ENCODE results near the gene KLF14. TPM values are rescaled to one million over a fixed set of nuclear protein-coding genes. Genes with fewer than 3 reads are reported as not detected.

Gene KLF14
- total RNA-seq, 2 experiments from 2014 or later = not detected

DNA sequence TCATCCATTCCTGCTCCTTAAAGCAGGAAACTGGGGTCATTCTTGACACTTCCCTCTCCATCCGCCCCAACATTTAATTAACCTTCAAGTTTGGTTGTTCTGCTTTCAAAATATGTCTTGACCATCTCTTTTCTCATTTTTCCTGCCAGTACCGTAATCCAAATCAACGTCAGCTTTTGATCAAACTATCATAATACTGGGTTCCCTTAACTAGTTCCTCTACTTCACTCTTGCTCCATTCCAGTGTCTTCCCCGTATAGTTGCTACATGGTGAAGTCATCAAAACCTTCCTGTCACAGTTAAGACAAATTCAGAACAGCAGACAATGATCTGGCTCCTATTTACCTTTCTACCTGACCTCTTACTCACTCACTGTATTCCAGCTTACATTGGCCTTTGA, 6.6 kb upstream of the KLF14 start:
- Mint-ChIP-seq H3K36me3 (ENCODE audit: low read depth) (no peaks in the 10 kb centered on the region), H3K4me1 (no peaks in the 10 kb centered on the region), H3K27me3 (peaks cover 35% of the 10 kb centered on the region), H3K4me3 (no peak overlapping the region), H3K27ac (no peak overlapping the region), H3K9me3 (no peaks in the 10 kb centered on the region)
- CTCF ChIA-PET = no interaction called here
- DNase-seq = no peak
- POLR2A ChIA-PET = no interaction called here

DNA sequence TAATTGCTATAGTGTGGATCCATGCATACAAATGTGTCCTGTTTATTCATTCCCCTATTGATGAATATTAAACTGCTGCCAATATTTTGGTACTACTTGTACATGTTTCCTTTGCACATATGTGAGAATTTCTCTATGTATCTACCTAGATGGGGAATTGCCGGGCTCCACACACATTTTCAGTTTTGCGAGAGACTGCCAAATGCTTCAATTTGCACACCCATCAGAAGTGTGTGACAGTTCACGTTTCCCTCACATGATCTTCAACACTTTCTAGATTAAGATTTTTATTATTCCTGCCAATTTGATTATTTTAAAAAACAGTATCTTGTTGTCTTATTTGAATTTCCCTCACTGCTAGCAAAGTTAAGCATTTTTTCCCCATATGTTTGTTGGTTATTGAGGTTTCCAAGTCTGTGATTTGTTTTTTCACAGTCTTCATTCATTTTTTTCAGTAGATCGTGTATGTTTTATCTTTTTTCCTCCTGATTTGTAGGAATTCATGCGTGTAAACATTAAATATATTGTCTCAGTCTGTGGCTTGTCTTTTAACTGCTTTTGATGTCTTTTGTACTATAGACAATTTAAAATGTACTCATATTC, 2.4 kb upstream of the KLF14 start:
- H3K4me3 Mint-ChIP-seq = no peak overlapping the region
- CTCF ChIA-PET = no interaction called here

DNA sequence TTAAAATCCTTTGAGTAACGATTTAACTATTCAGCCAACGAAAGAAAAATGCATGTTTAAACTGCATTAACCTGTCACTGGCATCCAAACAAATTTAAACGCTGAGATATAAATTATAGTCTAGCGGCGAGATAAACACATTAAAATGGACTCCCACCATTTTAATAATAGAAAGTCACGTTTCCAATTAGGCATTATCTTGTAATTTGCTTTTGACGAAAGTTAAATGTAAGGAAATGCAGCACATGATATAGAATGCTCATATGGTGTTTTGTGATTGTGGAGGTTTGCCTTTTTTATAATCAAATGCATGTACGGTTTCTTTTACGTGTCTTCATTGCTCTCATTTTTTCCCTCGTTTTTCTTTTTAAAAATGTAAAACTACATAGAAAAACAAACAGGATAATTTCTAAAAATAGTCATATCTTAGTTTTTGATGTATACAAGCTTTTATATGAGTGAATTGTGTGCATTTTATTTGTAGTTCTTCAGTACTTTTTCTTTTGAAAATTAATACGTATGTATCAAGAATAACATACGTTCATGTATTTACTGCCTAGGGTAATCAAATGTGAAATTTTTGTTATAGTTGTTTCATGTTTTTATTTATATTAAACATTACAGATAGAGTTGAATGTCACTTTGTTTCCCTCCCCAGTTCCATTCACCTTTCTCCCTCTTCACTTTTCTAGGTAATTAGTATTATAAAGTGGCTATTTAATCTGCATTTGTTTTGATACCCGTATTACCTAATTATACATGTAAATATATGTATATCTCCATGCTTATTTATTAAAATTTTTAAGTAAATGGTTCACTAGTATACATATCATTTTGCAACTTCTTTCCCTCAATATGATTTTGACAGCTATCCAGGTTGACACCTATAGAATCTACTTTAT, 1.1 kb upstream of the KLF14 start:
- Mint-ChIP-seq H3K9me3 (peaks cover 2% of the 10 kb centered on the region), H3K27ac (no peak overlapping the region), H3K4me3 (peak overlapping the region; percentile 71), H3K27me3 (peaks cover 57% of the 10 kb centered on the region), H3K4me1 (peaks cover 12% of the 10 kb centered on the region), H3K36me3 (ENCODE audit: low read depth) (peaks cover 4% of the 10 kb centered on the region)
- ChIA-PET POLR2A (no interaction called here), CTCF (no interaction called here)
- no peak for DNase-seq

More for the DNA sequence above, 2.4 kb upstream of the KLF14 start:
- Mint-ChIP-seq H3K36me3 (ENCODE audit: low read depth) (peaks cover 4% of the 10 kb centered on the region), H3K4me1 (peaks cover 12% of the 10 kb centered on the region), H3K9me3 (peaks cover 2% of the 10 kb centered on the region), H3K27me3 (peaks cover 44% of the 10 kb centered on the region), H3K27ac (no peak overlapping the region)
- POLR2A ChIA-PET = no interaction called here
- DNase-seq = no peak

DNA sequence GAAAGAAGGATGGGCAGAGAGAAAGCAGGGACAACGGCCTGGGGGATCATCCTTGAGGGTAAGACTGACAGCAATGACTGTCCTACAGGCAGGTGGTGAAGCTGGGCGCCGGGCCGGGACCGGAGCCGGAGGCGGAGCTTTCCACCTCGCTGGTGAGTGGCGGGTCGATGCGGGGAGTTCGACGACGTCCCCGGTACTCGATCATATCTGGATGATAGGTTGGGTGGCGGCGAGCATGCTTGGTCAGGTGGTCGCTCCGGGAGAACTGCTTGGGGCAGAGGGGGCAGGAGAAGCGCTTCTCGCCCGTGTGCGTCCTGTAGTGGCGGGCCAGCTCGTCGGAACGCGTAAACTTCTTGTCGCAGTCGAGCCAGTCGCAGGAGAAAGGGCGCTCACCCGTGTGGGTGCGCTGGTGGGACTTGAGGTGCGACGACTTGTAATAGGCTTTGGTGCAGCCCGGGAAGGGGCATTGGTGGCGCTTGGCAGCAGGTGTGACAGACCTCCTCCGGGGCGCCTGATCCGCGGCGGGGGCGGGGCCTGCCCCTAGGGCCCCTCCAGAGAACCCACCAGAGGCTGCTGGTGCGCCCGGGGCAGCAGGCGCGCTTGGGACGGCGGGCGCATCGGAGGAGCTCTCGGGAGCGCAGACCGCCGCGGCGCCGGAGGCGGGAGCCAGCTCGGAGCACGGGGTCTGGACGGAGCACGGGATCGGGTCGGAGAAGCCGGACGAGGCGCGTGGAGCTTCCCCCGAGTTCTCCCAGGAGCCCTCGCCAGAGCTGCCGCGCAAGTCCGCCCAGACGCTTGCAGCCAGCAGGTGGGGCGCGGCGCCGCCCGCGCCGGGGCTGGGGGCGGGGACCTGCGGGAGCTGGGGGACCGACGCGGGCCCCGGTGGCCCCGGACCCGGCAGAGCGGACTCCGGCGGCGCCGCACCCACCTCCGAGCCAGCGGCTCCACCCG, 752 bp downstream of the KLF14 start:
- Mint-ChIP-seq H3K4me1 (peaks cover 12% of the 10 kb centered on the region), H3K36me3 (ENCODE audit: low read depth) (peaks cover 4% of the 10 kb centered on the region), H3K27ac (no peak overlapping the region), H3K9me3 (peaks cover 2% of the 10 kb centered on the region), H3K4me3 (peak overlapping the region; percentile 56), H3K27me3 (peaks cover 70% of the 10 kb centered on the region)
- ChIA-PET POLR2A (no interaction called here), CTCF (interaction anchor here (0.6 kb wide), 1 partner anchor 110 kb away, joined by 3 read pairs; no protein-coding TSS in a partner anchor)
- DNase-seq = no peak

DNA sequence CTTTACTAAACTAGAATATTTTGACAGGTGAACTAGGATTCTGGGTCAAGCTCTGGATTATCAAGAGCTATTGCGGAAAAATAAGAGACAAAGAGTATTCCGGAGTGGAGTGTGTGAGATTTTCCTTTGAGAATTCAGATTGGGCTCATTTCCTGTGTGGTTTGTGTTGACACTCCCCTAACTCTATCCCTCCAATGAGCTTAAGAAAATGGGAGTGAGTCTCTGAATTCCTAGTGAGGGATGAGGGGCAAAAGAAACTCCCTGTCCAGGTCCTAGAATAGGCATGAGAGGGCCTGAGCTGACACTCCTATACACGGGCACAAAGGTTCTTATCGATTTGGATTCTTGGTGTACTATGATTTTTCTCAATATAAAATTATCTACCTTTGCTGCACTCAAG, 10.2 kb downstream of the KLF14 start:
- H3K27me3 Mint-ChIP-seq = peaks cover 37% of the 10 kb centered on the region
- H3K36me3 Mint-ChIP-seq (ENCODE audit: low read depth) = no peaks in the 10 kb centered on the region

DNA sequence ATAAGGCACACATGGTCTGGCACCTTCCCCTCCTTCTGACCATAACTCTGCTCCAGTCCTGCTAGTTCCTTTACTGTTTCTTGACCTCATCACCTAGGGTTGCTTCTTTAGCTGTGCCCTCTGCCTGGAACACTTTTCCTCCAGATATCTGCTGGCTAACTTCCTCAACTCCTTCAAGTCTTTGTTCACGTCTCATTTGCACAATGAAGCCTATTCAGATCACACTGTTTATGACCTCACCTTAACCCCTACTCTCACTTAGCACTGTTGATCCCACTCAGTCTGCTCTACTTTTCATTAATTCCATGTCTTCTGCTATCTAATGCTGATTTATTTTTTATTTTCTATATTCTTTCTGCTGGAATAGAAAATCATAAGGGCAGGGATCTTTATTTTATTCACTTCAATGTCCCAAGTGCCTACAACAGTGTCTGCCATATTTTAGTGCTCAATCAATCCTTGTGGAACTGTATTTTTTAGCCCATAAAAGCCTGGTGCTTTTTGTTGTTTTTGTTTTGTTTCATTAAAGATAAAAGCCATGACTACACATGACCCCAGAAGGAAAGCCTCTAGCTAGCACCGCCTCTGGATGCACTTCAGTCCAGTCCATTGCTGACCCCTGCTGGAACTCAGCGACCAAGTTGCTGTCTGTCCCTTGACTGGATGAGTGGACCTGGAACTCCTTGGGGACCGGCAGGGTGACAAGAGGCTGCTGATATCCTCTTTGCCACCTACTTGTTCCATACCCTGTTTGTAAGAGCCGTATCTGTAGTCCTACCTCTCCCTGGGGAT, 12.3 kb downstream of the KLF14 start:
- Mint-ChIP-seq H3K36me3 (ENCODE audit: low read depth) (no peaks in the 10 kb centered on the region), H3K4me1 (no peaks in the 10 kb centered on the region), H3K4me3 (no peak overlapping the region), H3K27me3 (peaks cover 26% of the 10 kb centered on the region), H3K27ac (no peak overlapping the region), H3K9me3 (no peaks in the 10 kb centered on the region)
- ChIA-PET CTCF (interaction anchor here (0.7 kb wide), 1 partner anchor 37 kb away, joined by 3 read pairs; no protein-coding TSS in a partner anchor), POLR2A (no interaction called here)
- peak; percentile 23 for DNase-seq

More for the DNA sequence above, 10.2 kb downstream of the KLF14 start:
- Mint-ChIP-seq H3K27ac (no peak overlapping the region), H3K4me1 (no peaks in the 10 kb centered on the region), H3K4me3 (no peak overlapping the region), H3K9me3 (no peaks in the 10 kb centered on the region)
- ChIA-PET POLR2A (no interaction called here), CTCF (interaction anchor here (1.6 kb wide), 1 partner anchor 16 kb away, joined by 3 read pairs; no protein-coding TSS in a partner anchor)
- DNase-seq = no peak

DNA sequence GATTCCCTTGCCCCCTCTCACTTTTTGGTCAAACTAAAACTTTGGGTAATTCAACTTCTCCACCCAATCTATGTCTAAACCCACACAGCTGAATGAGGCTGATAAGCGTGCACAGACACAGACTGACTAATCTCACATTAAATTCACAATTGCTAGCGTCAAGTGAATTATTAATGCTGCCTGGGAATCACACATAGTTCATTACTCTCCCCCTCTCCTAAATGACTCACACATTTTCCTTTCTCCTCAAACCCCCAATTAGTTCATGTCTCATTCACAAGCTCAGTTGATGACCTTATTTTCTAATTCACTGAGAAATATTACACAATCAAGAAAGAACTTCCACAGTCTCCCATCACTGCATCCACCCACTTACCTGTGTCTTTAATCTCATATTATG, 14.5 kb downstream of the KLF14 start:
- DNase-seq = no peak
- H3K4me1 Mint-ChIP-seq = no peaks in the 10 kb centered on the region
- H3K27me3 Mint-ChIP-seq = peaks cover 19% of the 10 kb centered on the region
- no peaks in the 10 kb centered on the region for H3K9me3 Mint-ChIP-seq
- no peaks in the 10 kb centered on the region for H3K36me3 Mint-ChIP-seq (ENCODE audit: low read depth)
- ChIA-PET POLR2A (interaction anchor here (0.8 kb wide), 1 partner anchor 12 kb away, joined by 3 read pairs; no protein-coding TSS in a partner anchor), CTCF (no interaction called here)
- H3K4me3 Mint-ChIP-seq = no peak overlapping the region
- H3K27ac Mint-ChIP-seq = no peak overlapping the region

DNA sequence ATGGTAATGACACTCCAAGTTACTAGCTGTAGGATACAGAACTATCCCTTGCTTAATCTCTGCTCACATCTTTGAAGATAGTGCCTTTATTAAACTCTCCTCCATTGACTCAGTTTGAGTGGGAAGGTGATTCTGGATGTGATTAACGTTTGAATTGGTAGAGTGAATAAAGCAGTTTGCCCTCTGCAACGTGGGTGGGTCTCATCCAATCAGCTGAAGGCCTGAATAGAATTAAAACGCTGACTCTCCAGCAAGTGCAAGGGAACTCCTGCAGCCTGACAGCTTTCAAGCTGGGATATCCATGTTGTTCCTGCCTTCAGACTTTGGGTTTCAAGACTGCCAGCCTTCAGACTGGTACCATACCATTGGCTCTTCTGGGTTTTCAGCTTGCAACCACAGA, 21.6 kb downstream of the KLF14 start:
- Mint-ChIP-seq H3K27ac (no peak overlapping the region), H3K36me3 (ENCODE audit: low read depth) (no peaks in the 10 kb centered on the region), H3K9me3 (no peaks in the 10 kb centered on the region), H3K4me3 (no peak overlapping the region), H3K4me1 (no peaks in the 10 kb centered on the region), H3K27me3 (peaks cover 7% of the 10 kb centered on the region)
- POLR2A ChIA-PET = no interaction called here
- CTCF ChIA-PET = no interaction called here
- no peak for DNase-seq

DNA sequence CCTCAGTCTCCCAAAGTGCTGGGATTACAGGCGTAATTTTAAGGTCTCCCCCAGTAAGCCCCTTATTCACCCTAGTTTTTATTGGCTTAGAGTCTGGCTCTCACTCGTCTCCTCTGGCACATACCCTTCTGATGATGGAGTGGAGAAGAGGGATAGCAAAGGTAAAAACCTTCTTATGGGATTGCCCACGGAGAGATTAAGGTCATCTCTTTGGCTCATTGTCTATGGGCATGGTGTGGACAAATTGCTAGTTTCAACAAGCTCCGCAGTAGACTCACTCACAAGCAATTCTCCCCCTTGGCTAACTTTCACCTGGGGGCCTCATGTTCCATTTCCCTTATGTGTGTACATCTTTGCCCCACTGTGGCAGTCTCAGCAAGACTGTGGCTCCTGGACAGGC, 25.2 kb downstream of the KLF14 start:
- H3K36me3 Mint-ChIP-seq (ENCODE audit: low read depth) = no peaks in the 10 kb centered on the region
- no peak overlapping the region for H3K27ac Mint-ChIP-seq
- H3K4me3 Mint-ChIP-seq = no peak overlapping the region
- no peak for DNase-seq
- H3K4me1 Mint-ChIP-seq = no peaks in the 10 kb centered on the region
- ChIA-PET CTCF (no interaction called here), POLR2A (no interaction called here)
- H3K27me3 Mint-ChIP-seq = peaks cover 26% of the 10 kb centered on the region
- peaks cover 5% of the 10 kb centered on the region for H3K9me3 Mint-ChIP-seq

DNA sequence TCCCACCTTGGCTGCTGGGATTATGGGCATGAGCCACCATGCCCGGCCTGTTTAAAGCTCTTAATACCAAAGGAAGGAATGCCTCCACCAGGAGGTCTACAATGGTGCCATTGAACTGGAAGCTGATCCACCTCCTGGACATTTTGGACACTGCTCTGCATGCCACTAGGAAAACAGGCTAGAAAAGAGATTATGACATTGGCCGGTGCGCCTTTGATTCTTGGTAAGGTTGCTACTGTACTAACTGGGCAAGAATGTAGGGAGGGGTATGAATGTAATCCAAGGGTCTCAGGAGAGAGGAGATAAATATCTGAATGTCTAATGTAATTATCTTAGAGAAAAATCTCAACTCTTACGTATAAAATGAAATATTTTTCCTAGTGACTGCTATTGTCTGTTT, 26.0 kb downstream of the KLF14 start:
- Mint-ChIP-seq H3K36me3 (ENCODE audit: low read depth) (no peaks in the 10 kb centered on the region), H3K4me3 (no peak overlapping the region), H3K27ac (no peak overlapping the region), H3K27me3 (peaks cover 25% of the 10 kb centered on the region), H3K4me1 (no peaks in the 10 kb centered on the region), H3K9me3 (peaks cover 5% of the 10 kb centered on the region)
- CTCF ChIA-PET = no interaction called here
- DNase-seq = no peak
- POLR2A ChIA-PET = no interaction called here

DNA sequence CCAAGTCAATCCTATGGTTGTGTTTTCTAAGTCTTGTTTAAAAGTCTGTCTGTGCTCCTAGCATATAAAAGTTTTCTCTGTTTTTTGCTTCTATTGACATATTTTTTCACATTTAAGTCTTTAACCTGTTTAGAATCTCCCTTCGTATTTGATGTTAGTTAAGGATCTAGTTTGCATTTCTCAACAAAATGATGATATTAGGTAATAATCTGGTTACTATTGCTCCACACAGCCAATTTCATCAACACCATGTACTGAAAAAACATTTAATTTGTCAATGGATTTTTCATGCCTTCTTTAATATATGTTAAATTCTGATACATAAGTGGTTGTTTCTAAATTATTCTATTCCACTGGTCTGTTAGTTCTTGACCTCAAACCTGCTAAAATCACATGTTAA, 30.2 kb downstream of the KLF14 start:
- H3K36me3 Mint-ChIP-seq (ENCODE audit: low read depth) = no peaks in the 10 kb centered on the region
- CTCF ChIA-PET = no interaction called here
- H3K27me3 Mint-ChIP-seq = peaks cover 28% of the 10 kb centered on the region
- no peak overlapping the region for H3K4me3 Mint-ChIP-seq
- H3K9me3 Mint-ChIP-seq = peaks cover 5% of the 10 kb centered on the region
- no peak for DNase-seq
- no peaks in the 10 kb centered on the region for H3K4me1 Mint-ChIP-seq
- no peak overlapping the region for H3K27ac Mint-ChIP-seq
- POLR2A ChIA-PET = no interaction called here

DNA sequence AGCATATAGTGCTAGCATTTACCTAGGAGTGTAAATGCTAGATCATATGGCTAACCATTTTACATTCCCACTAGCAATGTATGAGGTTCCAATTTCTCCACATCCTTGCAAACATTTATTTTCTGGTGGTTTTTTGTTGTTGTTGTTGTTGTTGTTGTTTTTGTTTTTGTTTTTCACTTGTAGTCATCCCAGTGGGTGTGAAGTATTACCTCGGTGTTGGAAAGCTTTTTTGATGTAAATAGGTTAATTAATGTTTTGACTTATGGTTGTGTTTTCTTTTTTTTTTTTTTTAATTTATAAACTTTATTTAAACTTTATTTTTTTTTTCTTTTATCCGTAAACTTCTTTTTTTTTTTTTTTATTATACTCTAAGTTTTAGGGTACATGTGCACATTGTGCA, 32.4 kb downstream of the KLF14 start:
- Mint-ChIP-seq H3K4me1 (no peaks in the 10 kb centered on the region), H3K36me3 (ENCODE audit: low read depth) (no peaks in the 10 kb centered on the region), H3K4me3 (no peak overlapping the region), H3K27ac (no peak overlapping the region), H3K27me3 (peaks cover 22% of the 10 kb centered on the region), H3K9me3 (peaks cover 2% of the 10 kb centered on the region)
- ChIA-PET CTCF (no interaction called here), POLR2A (no interaction called here)
- DNase-seq = no peak
